Stomach (tissue), 9 donors: ENCODE measurements around the gene KPNA1. TPM values are rescaled to one million over a fixed set of nuclear protein-coding genes. Genes with fewer than 3 reads are reported as not detected.

ENCODE experiments used
- DNase-seq, 2 donors: peaks; one replicate each; pipeline versions ENCODE4 v3.0.0 to v3.0.0-alpha.2; 2013 to 2019
- H3K27ac ChIP-seq, 5 donors: fragments of 200-600 bp in 4 of 5; sonication (generic) in 4 of 5; one replicate each; pipeline ENCODE4 v1.5.1; 2013 to 2019; ENCODE audit warnings: mild to moderate bottlenecking in 1 of 5, moderate library complexity in 1 of 5
- H3K27me3 ChIP-seq, 3 donors: fragments of 200-600 bp; sonication (generic); one replicate each; pipeline ENCODE4 v1.5.1; 2017 to 2019; ENCODE audit warnings: mixed run types in 1 of 3
- H3K36me3 ChIP-seq, 4 donors: fragments of 200-600 bp; sonication (generic); 1 replicate in 3 of 4; 2 replicates in 1 of 4; pipeline ENCODE4 v1.5.1; 2016 to 2019
- H3K4me1 ChIP-seq, 4 donors: fragments of 200-600 bp; sonication (generic); one replicate each; pipeline ENCODE4 v1.5.1; 2016 to 2019
- H3K4me3 ChIP-seq, 4 donors: fragments of 200-600 bp; sonication (generic) in 3 of 4; one replicate each; pipeline ENCODE4 v1.5.1; 2016 to 2019; ENCODE audit warnings: mild to moderate bottlenecking in 1 of 4
- H3K9me3 ChIP-seq, 4 donors: fragments of 200-600 bp; sonication (generic); one replicate each; pipeline ENCODE4 v1.5.1; 2016 to 2019
- CTCF ChIP-seq, 7 experiments: fragments of 450-650 bp in 4 of 7; fragments of 200-600 bp in 3 of 7; sonication (generic) in 3 of 7; IDR thresholded peaks; one replicate each; pipeline ENCODE4 v1.5.1; 2016 to 2019; ENCODE audit warnings: antibody characterized with exemption in 7 of 7, control low read depth in 2 of 7, mild to moderate bottlenecking in 1 of 7
- EP300 ChIP-seq: sonication (generic); formaldehyde crosslinking; IDR thresholded peaks from one replicate; pipeline ENCODE4 v1.6.1; 2017; ENCODE audit warnings: antibody characterized with exemption
- POLR2A ChIP-seq, 4 donors: fragments of 450-650 bp; IDR thresholded peaks; one replicate each; pipeline ENCODE4 v1.6.1; 2016; ENCODE audit warnings: antibody characterized with exemption in 4 of 4, control low read depth in 2 of 4, mild to moderate bottlenecking in 1 of 4, moderate library complexity in 1 of 4
- POLR2AphosphoS5 ChIP-seq, 3 donors: sonication (generic); formaldehyde crosslinking; IDR thresholded peaks; one replicate each; pipeline ENCODE4 v1.6.1; 2016; ENCODE audit warnings: antibody characterized with exemption in 3 of 3
- WGBS, 5 donors: extraction: QIAGEN DNeasy Blood & Tissue Kit in 3 of 5; methylation state at CpG; one replicate each; pipeline versions ENCODE4 v1.1.5 to v1.1.7; 2013 to 2018; 5-methylcytosine and 5-hydroxymethylcytosine counted together
- intact Hi-C: fragments of 100-400 bp; cut with DNase I; formaldehyde crosslinking; loops from one replicate; pipeline ENCODE4 v1.15.1; 2023; ENCODE audit warnings: low total_unique reads
- polyA plus RNA-seq, 3 donors: library from polyadenylated mRNA; stranded (reverse); fragments of 200-250 nt; gene quantifications; one replicate each; pipeline ENCODE4 v1.2.3, GENCODE V29; 2013
- total RNA-seq, 5 donors: library from RNA; depleted of rRNA; stranded (reverse); fragments of >200 nt; gene quantifications; one replicate each; pipeline versions ENCODE4 v1.1.0 to v1.2.3, GENCODE V29; 2014 to 2016
- donor health status: healthy with polysubstance abuse.
- donor health status: Bipolar disorder and iron deficiency.
- donor health status: healthy.

KPNA1 gene
- total and polyA plus RNA-seq, 8 donors = 6.7 to 88.4 (median 32.0) TPM

GRCh38 chr3:122383771-122384697 is 130.7 kb downstream of the KPNA1 start, which contains the start of gene FAM162A:
TSS of gene FAM162A (plus strand) at chr3:122384182. CDS start at chr3:122384266, 84 bp downstream.
- Histone ChIP-seq H3K4me3 (peak within 1 kb of the TSS; percentile 62 to 96 (median 82)), H3K27ac (peak within 1 kb of the TSS; percentile 90 to 98 (median 92)), H3K9me3 (no peaks in the 10 kb centered on the region), H3K27me3 (no peaks in the 10 kb centered on the region), H3K36me3 (peaks cover 0 to 13% (median 6%) of the 10 kb centered on the region in 4 donors), H3K4me1 (peaks cover 11 to 51% (median 34%) of the 10 kb centered on the region in 4 donors)
- DNase-seq = peak; percentile 96 to 99
- WGBS, 5 donors = 0 to 1% (median 0%) methylated on average over 31 to 52 of the region's 52 CpGs
- TF ChIP-seq POLR2AphosphoS5 (IDR thresholded peaks at IDR 0.05) (peak; percentile 90 to 99 (median 98)), POLR2A (IDR thresholded peaks at IDR 0.05) (peak in 2 of 4 donors; percentile 74 to 77), CTCF (IDR thresholded peaks at IDR 0.05) (peak in 5 of 7 experiments; percentile 17 to 53 (median 28)), EP300 (no peak)
- intact Hi-C loops = no loop called here

GRCh38 chr3:122382888-122383666 is 131.7 kb downstream of the KPNA1 start, which contains the start of gene MIX23:
TSS of gene MIX23 (minus strand) at chr3:122383231. CDS start at chr3:122383224, 7 bp downstream.
- H3K9me3 ChIP-seq = no peaks in the 10 kb centered on the region
- intact Hi-C loops = no loop called here
- H3K4me1 ChIP-seq = peaks cover 11 to 51% (median 34%) of the 10 kb centered on the region in 4 donors
- H3K4me3 ChIP-seq = peak within 1 kb of the TSS; percentile 62 to 96 (median 82)
- H3K27me3 ChIP-seq = no peaks in the 10 kb centered on the region
- peaks cover 0 to 13% (median 6%) of the 10 kb centered on the region in 4 donors for H3K36me3 ChIP-seq
- peak within 1 kb of the TSS; percentile 90 to 98 (median 92) for H3K27ac ChIP-seq
- peak in 1 of 7 experiments; percentile 13 for TF ChIP-seq CTCF (IDR thresholded peaks at IDR 0.05)
- no peak for TF ChIP-seq POLR2A (IDR thresholded peaks at IDR 0.05)
- peak; percentile 47 to 78 (median 59) for TF ChIP-seq POLR2AphosphoS5 (IDR thresholded peaks at IDR 0.05)
- no peak for TF ChIP-seq EP300
- 0 to 1% (median 0%) methylated on average over 27 to 31 of the region's 31 CpGs for WGBS, 5 donors
- DNase-seq = peak; percentile 85 to 95

- Histone ChIP-seq H3K27me3 (no peaks in the 10 kb centered on the region), H3K4me1 (peaks cover 0 to 19% (median 12%) of the 10 kb centered on the region in 4 donors), H3K27ac (no peak overlapping the region), H3K9me3 (no peaks in the 10 kb centered on the region), H3K4me3 (no peak overlapping the region), H3K36me3 (peaks cover 0 to 11% (median 7%) of the 10 kb centered on the region in 4 donors)
- DNase-seq = no peak
- intact Hi-C loops = no loop called here
- WGBS, 5 donors = 28 to 57% (median 48%) methylated on average over 4 of the region's 4 CpGs
- TF ChIP-seq CTCF (IDR thresholded peaks at IDR 0.05) (no peak), POLR2A (IDR thresholded peaks at IDR 0.05) (no peak), EP300 (no peak), POLR2AphosphoS5 (IDR thresholded peaks at IDR 0.05) (no peak)
Observed at GRCh38 chr3:122377975-122378374, 136.8 kb downstream of the KPNA1 start.

- Histone ChIP-seq H3K4me1 (no peaks in the 10 kb centered on the region), H3K9me3 (no peaks in the 10 kb centered on the region), H3K27ac (no peak overlapping the region), H3K4me3 (no peak overlapping the region), H3K36me3 (peaks cover 0 to 32% (median 28%) of the 10 kb centered on the region in 4 donors), H3K27me3 (no peaks in the 10 kb centered on the region)
- TF ChIP-seq EP300 (no peak), POLR2AphosphoS5 (IDR thresholded peaks at IDR 0.05) (no peak), POLR2A (IDR thresholded peaks at IDR 0.05) (no peak), CTCF (IDR thresholded peaks at IDR 0.05) (no peak)
- no peak for DNase-seq
- WGBS, 5 donors = 86 to 96% (median 94%) methylated on average over 1 of the region's 1 CpG
- intact Hi-C loops = no loop called here
Observed at GRCh38 chr3:122374034-122374433, 140.7 kb downstream of the KPNA1 start.
